ENCODE measurements around the gene GALNT10. TPM values are rescaled to one million over a fixed set of nuclear protein-coding genes. Genes with fewer than 3 reads are reported as not detected.

The GALNT10 gene
- total and polyA plus RNA-seq, 2 experiments from 2014 or later, result 3.2 to 12.9 TPM

DNA sequence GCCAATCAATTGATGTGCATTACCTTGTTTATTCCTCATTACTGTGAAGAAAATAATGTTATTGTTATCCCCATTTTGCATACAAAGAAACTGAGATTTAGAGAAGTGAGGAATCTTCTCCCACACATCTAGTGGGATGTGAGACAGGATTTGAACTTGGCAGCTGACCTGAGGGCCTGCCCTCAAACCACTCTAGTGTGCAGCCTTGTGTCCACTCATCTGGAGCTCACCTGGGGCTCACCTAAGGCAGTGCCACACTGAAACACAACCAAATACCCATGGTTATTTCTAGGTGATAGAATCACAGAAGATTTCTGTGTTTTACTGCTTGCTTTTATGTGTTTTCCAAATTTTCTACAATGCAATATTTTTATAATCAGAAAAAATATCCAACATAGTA, 160.6 kb downstream of the GALNT10 start:
- no peak for ATAC-seq
- Mint-ChIP-seq H3K9me3 (no peaks in the 10 kb centered on the region), H3K4me1 (peaks cover 13% of the 10 kb centered on the region), H3K27me3 (ENCODE audit: insufficient read depth, low read depth, poor library complexity) (no peaks in the 10 kb centered on the region), H3K4me3 (no peak overlapping the region), H3K36me3 (ENCODE audit: low read depth) (no peaks in the 10 kb centered on the region), H3K27ac (no peak overlapping the region)
- no peaks in the 10 kb centered on the region for H3K79me2 ChIP-seq (replicated peaks; ENCODE audit: insufficient read depth)
- no peaks in the 10 kb centered on the region for H3K36me3 ChIP-seq (ENCODE audit: insufficient read depth)
- no peaks in the 10 kb centered on the region for H3K27me3 ChIP-seq (ENCODE audit: insufficient read depth)
- no peak overlapping the region for H3K4me3 ChIP-seq
- TF ChIP-seq NANOG (IDR thresholded peaks at IDR 0.05; ENCODE audit: borderline replicate concordance) (no peak), STAT1 (IDR thresholded peaks at IDR 0.05; ENCODE audit: unreplicated experiment) (no peak), EZH2 (IDR thresholded peaks at IDR 0.05; ENCODE audit: low read depth, unreplicated experiment) (no peak), ZNF331 (CRISPR knock-in tag; IDR thresholded peaks at IDR 0.05; ENCODE audit: low read depth) (no peak), POLR2AphosphoS5 (IDR thresholded peaks at IDR 0.05; ENCODE audit: low read depth) (no peak), ZNF114 (CRISPR knock-in tag; IDR thresholded peaks at IDR 0.05) (no peak), EZH2phosphoT487 (IDR thresholded peaks at IDR 0.05; ENCODE audit: unreplicated experiment) (no peak), CREB1 (CRISPR knock-in tag; IDR thresholded peaks at IDR 0.05; ENCODE audit: low read depth) (no peak)
- TF ChIP-seq, protein P1, sequence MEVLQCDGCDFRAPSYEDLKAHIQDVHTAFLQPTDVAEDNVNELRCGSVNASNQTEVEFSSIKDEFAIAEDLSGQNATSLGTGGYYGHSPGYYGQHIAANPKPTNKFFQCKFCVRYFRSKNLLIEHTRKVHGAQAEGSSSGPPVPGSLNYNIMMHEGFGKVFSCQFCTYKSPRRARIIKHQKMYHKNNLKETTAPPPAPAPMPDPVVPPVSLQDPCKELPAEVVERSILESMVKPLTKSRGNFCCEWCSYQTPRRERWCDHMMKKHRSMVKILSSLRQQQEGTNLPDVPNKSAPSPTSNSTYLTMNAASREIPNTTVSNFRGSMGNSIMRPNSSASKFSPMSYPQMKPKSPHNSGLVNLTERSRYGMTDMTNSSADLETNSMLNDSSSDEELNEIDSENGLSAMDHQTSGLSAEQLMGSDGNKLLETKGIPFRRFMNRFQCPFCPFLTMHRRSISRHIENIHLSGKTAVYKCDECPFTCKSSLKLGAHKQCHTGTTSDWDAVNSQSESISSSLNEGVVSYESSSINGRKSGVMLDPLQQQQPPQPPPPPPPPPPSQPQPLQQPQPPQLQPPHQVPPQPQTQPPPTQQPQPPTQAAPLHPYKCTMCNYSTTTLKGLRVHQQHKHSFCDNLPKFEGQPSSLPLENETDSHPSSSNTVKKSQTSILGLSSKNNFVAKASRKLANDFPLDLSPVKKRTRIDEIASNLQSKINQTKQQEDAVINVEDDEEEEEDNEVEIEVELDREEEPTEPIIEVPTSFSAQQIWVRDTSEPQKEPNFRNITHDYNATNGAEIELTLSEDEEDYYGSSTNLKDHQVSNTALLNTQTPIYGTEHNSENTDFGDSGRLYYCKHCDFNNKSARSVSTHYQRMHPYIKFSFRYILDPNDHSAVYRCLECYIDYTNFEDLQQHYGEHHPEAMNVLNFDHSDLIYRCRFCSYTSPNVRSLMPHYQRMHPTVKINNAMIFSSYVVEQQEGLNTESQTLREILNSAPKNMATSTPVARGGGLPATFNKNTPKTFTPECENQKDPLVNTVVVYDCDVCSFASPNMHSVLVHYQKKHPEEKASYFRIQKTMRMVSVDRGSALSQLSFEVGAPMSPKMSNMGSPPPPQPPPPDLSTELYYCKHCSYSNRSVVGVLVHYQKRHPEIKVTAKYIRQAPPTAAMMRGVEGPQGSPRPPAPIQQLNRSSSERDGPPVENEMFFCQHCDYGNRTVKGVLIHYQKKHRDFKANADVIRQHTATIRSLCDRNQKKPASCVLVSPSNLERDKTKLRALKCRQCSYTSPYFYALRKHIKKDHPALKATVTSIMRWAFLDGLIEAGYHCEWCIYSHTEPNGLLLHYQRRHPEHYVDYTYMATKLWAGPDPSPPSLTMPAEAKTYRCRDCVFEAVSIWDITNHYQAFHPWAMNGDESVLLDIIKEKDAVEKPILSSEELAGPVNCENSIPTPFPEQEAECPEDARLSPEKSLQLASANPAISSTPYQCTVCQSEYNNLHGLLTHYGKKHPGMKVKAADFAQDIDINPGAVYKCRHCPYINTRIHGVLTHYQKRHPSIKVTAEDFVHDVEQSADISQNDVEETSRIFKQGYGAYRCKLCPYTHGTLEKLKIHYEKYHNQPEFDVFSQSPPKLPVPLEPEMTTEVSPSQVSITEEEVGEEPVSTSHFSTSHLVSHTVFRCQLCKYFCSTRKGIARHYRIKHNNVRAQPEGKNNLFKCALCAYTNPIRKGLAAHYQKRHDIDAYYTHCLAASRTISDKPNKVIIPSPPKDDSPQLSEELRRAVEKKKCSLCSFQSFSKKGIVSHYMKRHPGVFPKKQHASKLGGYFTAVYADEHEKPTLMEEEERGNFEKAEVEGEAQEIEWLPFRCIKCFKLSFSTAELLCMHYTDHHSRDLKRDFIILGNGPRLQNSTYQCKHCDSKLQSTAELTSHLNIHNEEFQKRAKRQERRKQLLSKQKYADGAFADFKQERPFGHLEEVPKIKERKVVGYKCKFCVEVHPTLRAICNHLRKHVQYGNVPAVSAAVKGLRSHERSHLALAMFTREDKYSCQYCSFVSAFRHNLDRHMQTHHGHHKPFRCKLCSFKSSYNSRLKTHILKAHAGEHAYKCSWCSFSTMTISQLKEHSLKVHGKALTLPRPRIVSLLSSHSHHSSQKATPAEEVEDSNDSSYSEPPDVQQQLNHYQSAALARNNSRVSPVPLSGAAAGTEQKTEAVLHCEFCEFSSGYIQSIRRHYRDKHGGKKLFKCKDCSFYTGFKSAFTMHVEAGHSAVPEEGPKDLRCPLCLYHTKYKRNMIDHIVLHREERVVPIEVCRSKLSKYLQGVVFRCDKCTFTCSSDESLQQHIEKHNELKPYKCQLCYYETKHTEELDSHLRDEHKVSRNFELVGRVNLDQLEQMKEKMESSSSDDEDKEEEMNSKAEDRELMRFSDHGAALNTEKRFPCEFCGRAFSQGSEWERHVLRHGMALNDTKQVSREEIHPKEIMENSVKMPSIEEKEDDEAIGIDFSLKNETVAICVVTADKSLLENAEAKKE (CRISPR knock-in tag; IDR thresholded peaks at IDR 0.05), result no peak
- TF ChIP-seq, protein P2, sequence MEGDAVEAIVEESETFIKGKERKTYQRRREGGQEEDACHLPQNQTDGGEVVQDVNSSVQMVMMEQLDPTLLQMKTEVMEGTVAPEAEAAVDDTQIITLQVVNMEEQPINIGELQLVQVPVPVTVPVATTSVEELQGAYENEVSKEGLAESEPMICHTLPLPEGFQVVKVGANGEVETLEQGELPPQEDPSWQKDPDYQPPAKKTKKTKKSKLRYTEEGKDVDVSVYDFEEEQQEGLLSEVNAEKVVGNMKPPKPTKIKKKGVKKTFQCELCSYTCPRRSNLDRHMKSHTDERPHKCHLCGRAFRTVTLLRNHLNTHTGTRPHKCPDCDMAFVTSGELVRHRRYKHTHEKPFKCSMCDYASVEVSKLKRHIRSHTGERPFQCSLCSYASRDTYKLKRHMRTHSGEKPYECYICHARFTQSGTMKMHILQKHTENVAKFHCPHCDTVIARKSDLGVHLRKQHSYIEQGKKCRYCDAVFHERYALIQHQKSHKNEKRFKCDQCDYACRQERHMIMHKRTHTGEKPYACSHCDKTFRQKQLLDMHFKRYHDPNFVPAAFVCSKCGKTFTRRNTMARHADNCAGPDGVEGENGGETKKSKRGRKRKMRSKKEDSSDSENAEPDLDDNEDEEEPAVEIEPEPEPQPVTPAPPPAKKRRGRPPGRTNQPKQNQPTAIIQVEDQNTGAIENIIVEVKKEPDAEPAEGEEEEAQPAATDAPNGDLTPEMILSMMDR (conservative IDR thresholded peaks at IDR 0.05; ENCODE audit: low read depth in 2 of 2), result no peak
- TF ChIP-seq, protein P3, sequence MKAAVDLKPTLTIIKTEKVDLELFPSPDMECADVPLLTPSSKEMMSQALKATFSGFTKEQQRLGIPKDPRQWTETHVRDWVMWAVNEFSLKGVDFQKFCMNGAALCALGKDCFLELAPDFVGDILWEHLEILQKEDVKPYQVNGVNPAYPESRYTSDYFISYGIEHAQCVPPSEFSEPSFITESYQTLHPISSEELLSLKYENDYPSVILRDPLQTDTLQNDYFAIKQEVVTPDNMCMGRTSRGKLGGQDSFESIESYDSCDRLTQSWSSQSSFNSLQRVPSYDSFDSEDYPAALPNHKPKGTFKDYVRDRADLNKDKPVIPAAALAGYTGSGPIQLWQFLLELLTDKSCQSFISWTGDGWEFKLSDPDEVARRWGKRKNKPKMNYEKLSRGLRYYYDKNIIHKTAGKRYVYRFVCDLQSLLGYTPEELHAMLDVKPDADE (IDR thresholded peaks at IDR 0.05), result no peak
- TF ChIP-seq, protein P4, sequence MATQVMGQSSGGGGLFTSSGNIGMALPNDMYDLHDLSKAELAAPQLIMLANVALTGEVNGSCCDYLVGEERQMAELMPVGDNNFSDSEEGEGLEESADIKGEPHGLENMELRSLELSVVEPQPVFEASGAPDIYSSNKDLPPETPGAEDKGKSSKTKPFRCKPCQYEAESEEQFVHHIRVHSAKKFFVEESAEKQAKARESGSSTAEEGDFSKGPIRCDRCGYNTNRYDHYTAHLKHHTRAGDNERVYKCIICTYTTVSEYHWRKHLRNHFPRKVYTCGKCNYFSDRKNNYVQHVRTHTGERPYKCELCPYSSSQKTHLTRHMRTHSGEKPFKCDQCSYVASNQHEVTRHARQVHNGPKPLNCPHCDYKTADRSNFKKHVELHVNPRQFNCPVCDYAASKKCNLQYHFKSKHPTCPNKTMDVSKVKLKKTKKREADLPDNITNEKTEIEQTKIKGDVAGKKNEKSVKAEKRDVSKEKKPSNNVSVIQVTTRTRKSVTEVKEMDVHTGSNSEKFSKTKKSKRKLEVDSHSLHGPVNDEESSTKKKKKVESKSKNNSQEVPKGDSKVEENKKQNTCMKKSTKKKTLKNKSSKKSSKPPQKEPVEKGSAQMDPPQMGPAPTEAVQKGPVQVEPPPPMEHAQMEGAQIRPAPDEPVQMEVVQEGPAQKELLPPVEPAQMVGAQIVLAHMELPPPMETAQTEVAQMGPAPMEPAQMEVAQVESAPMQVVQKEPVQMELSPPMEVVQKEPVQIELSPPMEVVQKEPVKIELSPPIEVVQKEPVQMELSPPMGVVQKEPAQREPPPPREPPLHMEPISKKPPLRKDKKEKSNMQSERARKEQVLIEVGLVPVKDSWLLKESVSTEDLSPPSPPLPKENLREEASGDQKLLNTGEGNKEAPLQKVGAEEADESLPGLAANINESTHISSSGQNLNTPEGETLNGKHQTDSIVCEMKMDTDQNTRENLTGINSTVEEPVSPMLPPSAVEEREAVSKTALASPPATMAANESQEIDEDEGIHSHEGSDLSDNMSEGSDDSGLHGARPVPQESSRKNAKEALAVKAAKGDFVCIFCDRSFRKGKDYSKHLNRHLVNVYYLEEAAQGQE (IDR thresholded peaks at IDR 0.05; ENCODE audit: unreplicated experiment), result no peak
- no peak overlapping the region for H2AFZ ChIP-seq
- no peaks in the 10 kb centered on the region for H3K9me2 ChIP-seq (ENCODE audit: insufficient read depth)
- no peaks in the 10 kb centered on the region for H3F3A ChIP-seq (replicated peaks; ENCODE audit: low read depth)
- H3K27ac ChIP-seq (ENCODE audit: low read depth), result no peak overlapping the region
- H4K20me1 ChIP-seq (replicated peaks; ENCODE audit: insufficient read depth), result no peaks in the 10 kb centered on the region
- peaks cover 8% of the 10 kb centered on the region for H3K4me1 ChIP-seq (ENCODE audit: insufficient read depth)
- H3K4me2 ChIP-seq, result no peak overlapping the region
- DNase-seq (ENCODE audit: low spot score), result no peak

Measured in GM23338 (cell line).